Stimulated activated CD4-positive, alpha-beta T cell treated with anti-CD3 and anti-CD28 coated beads, Interleukin-1b, Interleukin-23, amount 100 ng/mL, for 1 hour (primary cell): ENCODE results near the gene MRAP2.

Experiments used
- DNase-seq, 2 donors: peaks; one replicate each; pipeline ENCODE4 v3.0.0-alpha.2; 2020; ENCODE audit warnings: low read depth in 2 of 2

Gene MRAP2

DNA sequence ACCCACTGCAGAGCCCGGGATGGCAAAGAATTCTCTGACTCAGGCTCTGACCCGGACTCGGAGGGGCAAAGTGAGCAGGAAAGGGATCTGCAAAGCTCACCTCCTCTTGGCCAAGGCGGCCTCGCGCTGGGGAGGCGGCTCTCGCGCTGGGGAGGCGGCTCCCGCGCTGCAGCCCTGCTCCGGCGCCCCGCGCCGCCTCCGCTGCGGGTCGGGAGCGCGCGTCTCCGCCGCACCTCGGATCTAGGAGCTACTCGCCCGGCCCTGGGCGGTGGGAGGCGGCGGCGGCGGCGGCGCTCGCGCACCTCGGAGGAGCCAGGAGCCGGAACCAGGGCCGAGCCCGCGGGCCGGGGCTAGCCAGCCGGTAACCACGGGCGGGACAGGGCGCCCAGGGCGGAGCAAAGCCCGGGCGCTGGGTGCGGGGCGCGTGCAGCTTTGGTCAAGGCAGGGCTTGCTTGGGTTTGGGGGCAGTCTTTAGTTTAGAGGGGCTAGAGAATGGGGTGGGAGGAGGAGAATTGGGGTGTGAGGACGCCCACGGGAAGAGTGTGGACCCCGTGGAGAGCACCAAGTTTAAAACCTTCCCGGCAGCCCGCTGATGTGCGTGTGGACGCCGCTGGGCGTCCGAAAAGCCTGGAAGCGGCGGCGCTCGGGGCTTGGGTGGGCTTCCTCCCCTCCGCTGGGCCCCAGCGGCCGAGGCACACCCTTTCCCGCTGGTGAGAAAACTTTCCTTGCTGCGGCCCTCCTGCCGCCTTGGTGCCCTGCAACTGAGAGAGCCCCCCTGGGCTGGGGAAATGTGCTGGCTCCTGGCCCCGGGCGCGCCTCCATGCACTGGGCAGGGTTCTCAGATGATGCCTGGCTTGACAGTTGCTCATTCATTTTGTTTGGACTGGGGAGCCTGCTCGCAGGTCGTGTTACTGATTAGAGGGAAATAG lies at the start of gene MRAP2:
TSS of gene MRAP2 (plus strand) at position 250 of the 929 bp plus-strand sequence. CDS start 21,547 bp downstream, outside the sequence.
- no peak for DNase-seq

DNA sequence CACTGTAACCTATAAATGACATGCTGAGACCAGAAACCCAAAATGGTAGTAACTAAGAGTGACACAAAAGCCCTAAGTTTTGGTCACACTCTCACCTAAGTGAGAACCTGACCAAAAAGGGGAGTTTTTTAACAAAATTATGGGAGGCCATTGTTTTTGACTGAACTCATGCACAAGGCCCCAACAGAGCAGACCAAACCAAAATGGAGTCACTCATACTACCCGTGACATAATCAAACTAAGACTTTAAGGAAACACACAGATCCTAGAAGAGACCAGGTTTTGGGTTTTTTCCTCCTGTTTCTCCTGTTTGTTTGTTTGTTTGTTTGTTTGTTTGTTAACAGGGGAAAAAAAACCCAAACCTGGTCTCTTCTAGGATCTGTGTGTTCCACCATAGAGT lies 49.2 kb upstream of the MRAP2 start:
- DNase-seq = no peak

GRCh38 chr6:83985308-83985713 lies 48.3 kb upstream of the MRAP2 start:
- DNase-seq = no peak

DNA sequence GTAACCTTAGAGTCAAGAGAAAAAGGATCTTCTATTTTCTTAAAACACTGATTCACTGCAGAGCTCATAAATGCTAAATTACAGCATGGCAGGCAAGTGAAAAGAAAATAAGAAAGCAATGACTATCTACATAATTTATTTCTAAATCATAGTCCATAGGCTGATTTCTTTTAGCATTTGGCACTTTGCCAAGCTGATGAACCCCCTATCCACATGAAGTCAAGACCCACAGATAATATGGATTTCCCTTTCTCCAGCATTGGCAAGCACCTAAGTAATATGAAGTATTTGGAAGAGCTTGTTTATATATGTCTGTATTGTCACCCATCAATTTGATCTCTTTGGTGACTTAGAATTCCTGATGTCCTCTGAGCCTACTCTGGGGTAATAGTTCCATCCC lies 47.9 kb upstream of the MRAP2 start:
- DNase-seq = no peak

GRCh38 chr6:83998021-83998584 lies 35.5 kb upstream of the MRAP2 start:
- no peak for DNase-seq

- DNase-seq = no peak
Measured at GRCh38 chr6:84001119-84001518, 32.5 kb upstream of the MRAP2 start.

- DNase-seq = no peak
Measured at GRCh38 chr6:84002226-84002625, 31.3 kb upstream of the MRAP2 start.

GRCh38 chr6:84003131-84003530 lies 30.4 kb upstream of the MRAP2 start:
- DNase-seq = no peak

DNA sequence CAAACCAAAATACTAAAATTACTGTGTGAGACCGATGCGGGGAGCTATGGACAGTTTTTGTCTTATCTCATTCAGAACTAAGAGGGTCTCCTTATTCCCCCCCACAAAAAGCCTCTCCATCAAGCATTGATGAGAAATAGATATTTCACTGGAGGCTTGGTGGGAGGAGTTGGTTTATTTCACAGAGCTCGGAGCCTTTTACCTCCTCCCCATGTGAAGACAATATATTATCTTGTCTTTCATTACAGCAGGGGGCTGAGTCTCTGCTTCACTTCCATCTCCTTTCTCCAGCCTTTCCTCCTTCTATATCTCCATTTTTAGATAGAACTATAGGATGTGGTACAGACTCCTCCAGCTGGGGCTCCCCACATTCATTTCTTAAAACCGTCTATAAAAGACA lies 29.9 kb upstream of the MRAP2 start:
- no peak for DNase-seq

GRCh38 chr6:84007871-84008270 lies 25.7 kb upstream of the MRAP2 start:
- no peak for DNase-seq

DNA sequence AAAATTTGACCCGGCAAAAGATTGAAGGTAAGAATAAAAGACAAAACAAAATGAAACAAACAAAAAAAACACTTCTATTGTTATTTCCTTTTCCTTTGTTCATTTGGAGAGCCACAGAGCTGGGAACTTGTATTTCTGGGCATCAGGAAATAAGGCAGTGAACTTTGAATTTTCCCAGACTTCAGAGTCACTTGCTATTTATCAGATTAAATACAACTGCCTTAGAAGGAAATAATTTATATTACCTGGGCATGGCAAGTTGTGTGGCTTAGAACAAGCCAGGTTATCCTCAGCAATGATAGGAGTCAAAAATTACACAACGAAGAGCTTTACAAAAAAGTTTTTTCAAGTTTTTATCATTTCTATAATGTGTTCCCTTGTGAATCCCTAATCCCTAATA lies 20.2 kb upstream of the MRAP2 start:
- DNase-seq = no peak

GRCh38 chr6:84013931-84014330 lies 19.6 kb upstream of the MRAP2 start:
- DNase-seq = no peak

DNA sequence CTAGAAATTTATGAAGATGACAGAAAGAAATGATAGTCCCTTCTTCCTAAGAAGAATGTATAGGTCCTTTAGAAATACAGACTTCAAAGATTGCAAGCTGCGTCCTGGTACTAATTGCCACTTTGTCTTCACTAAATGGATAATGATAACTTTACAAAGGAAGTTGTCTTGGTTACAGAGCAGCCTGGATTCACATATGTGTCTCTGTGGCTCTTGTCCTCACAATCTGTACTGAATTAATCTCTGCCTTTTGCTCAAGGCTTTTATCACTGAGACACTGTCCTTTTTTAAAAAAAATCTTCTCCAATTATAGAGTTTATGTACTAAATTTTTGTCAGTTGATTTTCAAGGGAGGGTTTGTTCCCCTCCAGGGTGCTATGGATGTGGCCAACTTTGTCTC lies 17.5 kb upstream of the MRAP2 start:
- DNase-seq = no peak

GRCh38 chr6:84017709-84018452 lies 15.7 kb upstream of the MRAP2 start:
- no peak for DNase-seq

DNA sequence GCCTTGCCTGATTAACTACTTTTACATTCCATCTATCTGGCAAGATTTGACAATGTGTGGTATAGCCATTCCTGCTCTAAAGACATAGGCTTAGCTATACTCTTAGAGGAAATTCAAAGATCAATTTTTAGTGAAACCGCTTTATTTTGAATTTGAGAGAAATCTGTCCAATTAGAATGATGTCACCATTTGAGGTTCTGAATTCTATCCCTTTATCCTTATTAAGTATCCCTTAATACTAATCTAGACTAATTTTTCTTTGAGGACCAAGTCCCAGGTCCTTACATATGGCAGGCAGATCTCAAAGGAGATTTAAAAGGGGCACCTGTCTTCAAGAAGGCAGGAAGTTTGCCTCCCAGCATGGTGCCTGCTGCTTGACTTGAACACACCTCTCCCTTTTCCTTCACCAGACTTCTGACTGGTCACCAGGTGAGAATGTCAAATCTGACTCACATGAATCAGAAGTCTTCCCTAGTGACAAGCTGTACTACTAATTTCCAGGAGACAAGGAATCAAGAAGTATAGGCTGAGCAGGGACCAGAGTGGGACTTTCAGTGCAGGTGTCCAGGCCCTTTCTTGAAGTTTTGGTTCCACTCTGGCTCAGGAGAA lies 15.0 kb upstream of the MRAP2 start:
- no peak for DNase-seq

DNA sequence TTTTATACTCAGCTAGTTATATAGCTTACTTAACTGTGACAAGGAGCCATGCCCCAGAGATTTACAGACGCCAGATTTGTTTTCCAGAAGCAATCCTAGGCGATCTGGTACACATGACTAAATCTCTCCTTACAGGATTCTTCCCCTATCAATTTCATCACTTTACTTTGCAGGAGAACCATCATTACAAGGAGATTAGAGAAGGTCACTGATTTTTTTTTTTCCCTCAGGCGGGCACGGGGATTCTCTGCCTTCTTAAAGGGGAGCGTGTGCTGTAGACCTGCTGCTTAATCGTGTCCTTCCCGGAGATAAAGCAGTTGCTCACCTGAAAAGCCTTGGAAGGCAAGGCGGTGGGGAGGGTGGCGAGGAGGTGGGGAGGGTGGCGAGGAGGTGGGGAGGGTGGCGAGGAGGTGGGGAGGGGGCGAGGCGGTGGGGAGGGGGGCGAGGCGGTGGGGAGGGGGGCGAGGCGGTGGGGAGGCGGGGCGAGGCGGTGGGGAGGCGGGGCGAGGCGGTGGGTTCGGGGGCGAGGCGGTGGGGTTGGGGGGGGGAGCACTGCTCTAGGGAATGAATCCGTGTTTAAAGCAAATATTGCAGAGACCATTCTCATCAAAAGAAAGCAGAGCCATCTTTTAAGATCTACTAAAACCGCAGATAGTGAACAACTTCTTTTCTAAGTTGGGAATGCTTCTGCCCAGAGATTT lies 14.3 kb upstream of the MRAP2 start:
- no peak for DNase-seq

DNA sequence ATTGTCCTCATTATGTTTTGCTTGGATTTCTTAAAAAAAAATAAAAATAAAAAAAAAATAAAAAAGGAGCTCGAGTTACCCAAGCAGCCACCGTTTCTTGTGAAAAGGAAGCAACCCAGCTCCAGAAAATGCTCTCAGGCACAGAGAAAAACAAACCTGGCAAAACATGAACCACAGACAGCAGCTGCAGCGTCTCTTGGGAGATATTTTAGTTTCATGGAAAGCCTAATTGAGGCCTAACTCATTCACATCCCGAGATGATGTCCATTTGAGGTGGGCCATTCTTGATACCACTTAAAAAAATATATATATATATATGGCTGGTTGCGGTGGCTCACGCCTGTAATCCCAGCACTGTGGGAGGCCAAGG lies 13.7 kb upstream of the MRAP2 start:
- DNase-seq = no peak

DNA sequence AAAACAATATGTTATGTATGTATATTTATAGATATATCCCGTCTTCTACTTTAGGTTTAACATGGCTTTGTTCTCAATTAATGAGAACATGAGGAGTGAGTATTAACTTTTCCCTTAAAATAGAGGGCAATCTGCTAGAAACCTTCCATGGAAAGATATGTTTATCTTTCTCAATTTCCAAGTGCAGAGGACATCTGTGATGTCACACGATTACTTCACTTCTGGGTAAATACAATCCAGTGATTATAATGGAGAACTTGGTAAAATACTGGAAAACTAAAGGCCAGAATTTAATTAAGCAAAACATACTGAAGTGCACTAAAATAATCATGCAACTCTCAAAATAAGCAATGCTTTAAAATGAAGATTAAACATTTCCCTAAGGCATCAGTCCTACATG lies 11.9 kb upstream of the MRAP2 start:
- no peak for DNase-seq

DNA sequence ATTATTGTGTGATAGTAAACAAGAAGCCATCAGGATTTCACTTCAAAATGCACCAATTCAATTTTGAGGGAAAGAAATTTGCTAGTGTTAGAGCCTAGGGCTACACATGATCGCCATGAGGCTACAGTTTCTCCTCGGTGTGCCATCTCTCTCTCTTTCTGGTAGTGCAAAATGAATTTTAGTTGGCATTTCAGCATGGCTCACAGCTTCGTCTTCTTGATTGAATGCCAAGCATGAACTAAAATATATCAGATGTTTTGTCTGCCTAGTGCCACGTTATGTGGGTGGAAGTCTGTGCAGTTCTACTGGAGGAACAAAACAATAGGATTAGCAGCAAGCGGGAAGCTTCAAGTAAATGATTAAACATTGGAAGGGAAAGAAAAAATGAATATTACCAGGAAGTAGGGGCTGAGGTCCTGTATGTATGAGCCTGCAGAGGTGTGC lies 6.8 kb upstream of the MRAP2 start:
- DNase-seq = no peak

DNA sequence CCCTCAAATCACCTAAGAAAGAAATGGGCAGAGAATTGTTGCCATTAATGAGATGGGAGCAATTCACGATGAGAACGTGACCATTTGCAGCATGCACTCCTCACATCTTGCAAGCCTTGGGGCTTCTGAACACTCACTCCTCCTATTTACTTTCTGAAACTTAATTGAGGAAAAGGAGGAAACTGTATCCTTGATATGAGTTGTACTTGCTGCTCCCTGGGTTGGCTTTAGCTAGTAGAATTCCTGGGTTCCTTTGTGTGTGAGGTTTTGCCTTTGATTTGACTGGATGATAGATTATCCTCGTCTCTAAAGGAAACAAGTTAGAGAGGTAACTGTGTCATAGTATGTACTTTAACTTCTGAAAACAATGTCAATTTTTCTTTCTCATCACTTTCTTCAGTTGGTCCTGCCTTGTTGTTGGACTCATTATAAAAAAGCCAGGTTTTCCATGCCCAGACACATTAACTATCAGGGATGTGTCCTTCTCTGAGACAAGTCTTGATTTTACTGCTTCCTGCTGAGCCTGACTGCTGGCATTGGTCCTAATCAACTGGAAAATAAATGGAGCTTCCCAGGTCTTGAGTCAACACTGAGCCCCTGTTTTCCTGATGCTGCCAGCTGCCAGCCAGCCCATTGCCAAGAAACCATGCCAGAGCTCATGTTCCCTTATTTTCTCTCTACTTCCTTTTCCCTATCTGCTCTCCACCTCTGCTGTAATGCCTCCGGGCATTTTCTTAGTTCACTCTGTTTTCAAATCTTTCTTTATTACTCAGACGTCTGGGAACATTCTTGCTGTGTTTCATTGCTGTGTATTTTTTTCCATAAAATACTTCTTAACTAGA lies 6.0 kb upstream of the MRAP2 start:
- DNase-seq = no peak

GRCh38 chr6:84028350-84028749 lies 5.2 kb upstream of the MRAP2 start:
- no peak for DNase-seq
